Lower leg skin (tissue), 3 donors: ENCODE data around the gene MLC1.

Experiments used
- CTCF ChIP-seq, 3 donors: fragments of 450-650 bp; IDR thresholded peaks; one replicate each; pipeline ENCODE4 v1.5.1; 2016; ENCODE audit warnings: antibody characterized with exemption in 3 of 3, mild to moderate bottlenecking in 3 of 3, moderate library complexity in 2 of 3
- POLR2A ChIP-seq, 2 donors: fragments of 450-650 bp; IDR thresholded peaks; one replicate each; pipeline ENCODE4 v1.6.1; 2016 to 2017; ENCODE audit warnings: antibody characterized with exemption in 2 of 2, mild to moderate bottlenecking in 1 of 2, moderate library complexity in 1 of 2

- TF ChIP-seq POLR2A (IDR thresholded peaks at IDR 0.05) (no peak), CTCF (IDR thresholded peaks at IDR 0.05) (no peak)
These were observed 33.4 kb upstream of the MLC1 start for GRCh38 chr22:50118557-50119168.
